AG09309 (cell line): ENCODE measurements around the gene PPP2R5C.

Experiments used
- DNase-seq: peaks from one replicate; pipeline ENCODE4 v3.0.0-alpha.2; 2010; ENCODE audit warnings: low read depth
- H3K4me3 ChIP-seq: 2 replicates; pipeline ENCODE4 v1.5.1; 2011; ENCODE audit warnings: mild to moderate bottlenecking, low read depth, low read length, moderate library complexity; ENCODE audit not compliant: control insufficient read depth
- TF ChIP-seq, protein P1 (sequence below): IDR thresholded peaks from 2 replicates; pipeline ENCODE4 v1.5.1; 2011; ENCODE audit warnings: mild to moderate bottlenecking, low read depth, low read length, inconsistent platforms; ENCODE audit not compliant: insufficient read depth, control insufficient read depth; ENCODE audit errors: missing control alignments

The PPP2R5C gene

DNA sequence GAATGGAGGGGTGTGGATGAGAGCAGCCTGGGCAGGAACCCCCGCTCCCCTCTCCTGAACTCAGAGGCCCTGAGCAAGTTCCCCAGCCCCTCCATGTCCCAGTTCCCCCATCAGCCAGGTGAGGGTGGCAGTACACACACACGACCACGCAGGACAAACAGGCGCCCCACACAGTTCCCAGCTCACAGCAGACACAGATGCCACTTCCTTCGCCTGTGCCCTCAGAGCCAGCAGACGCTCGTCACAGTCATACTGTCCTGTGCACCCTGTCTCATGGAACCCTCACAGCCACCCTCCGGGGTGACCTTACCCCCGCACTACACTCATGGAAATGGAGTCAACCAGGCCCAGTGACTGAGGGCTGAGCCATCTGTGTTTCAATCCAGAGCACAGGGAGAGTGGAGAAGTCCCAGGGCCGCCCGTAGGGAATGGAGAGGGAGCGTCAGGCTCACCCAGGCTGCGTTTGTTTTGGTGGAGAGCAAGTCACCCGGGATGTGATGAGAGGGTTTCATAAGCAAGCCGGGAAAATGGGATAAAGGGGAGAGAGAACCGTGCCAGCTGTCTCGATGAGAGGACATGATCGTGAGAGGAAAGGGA is 155.4 kb downstream of the PPP2R5C start:
- H3K4me3 ChIP-seq: no peak overlapping the region
- TF ChIP-seq, protein P1, sequence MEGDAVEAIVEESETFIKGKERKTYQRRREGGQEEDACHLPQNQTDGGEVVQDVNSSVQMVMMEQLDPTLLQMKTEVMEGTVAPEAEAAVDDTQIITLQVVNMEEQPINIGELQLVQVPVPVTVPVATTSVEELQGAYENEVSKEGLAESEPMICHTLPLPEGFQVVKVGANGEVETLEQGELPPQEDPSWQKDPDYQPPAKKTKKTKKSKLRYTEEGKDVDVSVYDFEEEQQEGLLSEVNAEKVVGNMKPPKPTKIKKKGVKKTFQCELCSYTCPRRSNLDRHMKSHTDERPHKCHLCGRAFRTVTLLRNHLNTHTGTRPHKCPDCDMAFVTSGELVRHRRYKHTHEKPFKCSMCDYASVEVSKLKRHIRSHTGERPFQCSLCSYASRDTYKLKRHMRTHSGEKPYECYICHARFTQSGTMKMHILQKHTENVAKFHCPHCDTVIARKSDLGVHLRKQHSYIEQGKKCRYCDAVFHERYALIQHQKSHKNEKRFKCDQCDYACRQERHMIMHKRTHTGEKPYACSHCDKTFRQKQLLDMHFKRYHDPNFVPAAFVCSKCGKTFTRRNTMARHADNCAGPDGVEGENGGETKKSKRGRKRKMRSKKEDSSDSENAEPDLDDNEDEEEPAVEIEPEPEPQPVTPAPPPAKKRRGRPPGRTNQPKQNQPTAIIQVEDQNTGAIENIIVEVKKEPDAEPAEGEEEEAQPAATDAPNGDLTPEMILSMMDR: no peak
- DNase-seq: no peak

- no peak for DNase-seq
- no peak overlapping the region for H3K4me3 ChIP-seq
- TF ChIP-seq, protein P1: no peak
These were observed 156.0 kb downstream of the PPP2R5C start for GRCh38 chr14:101917413-101918017.

DNA sequence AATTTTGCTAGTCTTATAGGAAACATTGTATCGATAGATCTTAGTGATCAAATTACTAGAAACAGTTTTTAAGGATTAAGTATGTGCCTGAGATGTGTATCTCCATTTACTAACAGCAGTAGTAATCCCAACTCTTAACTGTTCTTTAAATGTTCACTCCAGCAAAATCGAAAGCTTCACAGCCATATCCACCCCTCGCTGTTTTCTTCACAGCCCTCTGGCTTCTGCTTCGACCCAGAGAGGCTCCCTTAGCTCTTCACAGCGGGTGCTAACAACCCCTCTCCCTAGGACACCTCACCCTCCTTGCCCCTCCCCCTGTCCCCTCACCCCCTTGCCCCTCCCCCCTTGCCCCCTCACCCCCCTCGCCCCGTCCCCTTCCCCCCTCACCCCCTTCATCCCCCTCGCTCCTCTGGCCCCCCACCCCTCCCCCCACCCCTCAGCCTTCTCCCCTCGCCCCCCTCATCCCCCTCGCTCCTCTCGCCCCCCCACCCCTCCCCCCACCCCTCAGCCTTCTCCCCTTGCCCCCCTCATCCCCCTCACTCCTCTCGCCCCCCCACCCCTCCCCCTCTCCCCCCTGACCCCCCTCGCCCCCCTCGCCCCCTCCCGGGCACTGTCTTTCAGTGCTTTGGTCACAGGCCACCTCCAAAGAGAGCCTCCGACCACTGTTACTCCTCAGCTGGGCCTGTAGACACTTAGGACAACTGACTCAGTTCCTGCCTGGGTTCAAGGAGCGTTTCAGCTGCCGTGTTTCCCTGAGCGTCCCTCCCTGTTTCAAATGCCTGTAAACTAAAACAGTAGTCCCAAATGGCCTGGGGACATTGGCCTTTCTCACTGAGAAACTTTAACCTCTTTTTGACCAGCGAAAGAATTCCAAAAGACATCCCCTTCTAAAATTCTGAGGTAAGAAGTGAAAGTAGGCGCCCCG is 156.8 kb downstream of the PPP2R5C start:
- no peak for DNase-seq
- H3K4me3 ChIP-seq: no peak overlapping the region
- TF ChIP-seq, protein P1: no peak

DNA sequence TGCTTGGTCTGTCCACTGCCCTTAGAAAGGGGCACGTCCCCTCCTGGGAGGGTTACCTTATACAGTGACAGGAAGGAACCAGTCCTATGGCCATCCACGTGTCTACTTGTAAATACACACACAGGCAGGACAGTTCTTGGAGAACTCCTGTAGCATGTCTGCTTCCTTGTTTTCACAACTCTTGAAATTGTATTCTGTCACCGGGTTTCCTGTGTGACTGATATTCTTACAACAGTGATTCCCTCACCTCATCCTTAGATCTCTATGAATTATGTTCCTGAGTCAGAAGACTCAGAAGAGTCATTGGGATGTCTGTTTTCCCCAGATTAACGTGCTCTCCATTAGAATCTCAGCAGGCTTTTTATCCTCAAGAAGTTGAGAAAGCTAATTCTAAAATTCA is 158.8 kb downstream of the PPP2R5C start:
- TF ChIP-seq, protein P1: no peak
- no peak overlapping the region for H3K4me3 ChIP-seq
- DNase-seq: no peak

GRCh38 chr14:101922866-101923265 is 161.4 kb downstream of the PPP2R5C start:
- no peak overlapping the region for H3K4me3 ChIP-seq
- DNase-seq: no peak
- TF ChIP-seq, protein P1: no peak

DNA sequence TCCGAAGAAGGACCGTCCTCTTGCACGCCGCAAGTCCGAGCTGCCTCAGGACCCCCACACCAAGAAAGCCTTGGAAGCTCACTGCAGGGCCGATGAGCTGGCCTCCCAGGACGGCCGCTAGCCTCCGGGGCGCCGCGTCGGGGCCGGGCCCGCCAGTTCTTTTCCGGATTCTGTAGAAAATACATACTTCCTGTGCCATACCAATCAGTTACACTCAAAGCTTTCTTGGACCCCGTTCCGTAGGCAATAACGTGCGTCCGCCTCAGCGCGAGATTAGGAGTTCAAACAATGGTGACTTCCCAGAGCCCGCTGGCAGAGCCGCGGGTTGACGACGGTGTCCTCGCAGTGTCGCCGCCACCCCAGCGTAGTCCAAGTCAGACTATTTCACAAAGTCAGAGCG is 163.6 kb downstream of the PPP2R5C start:
- TF ChIP-seq, protein P1: no peak
- DNase-seq: no peak
- H3K4me3 ChIP-seq: no peak overlapping the region
